IMR-90 (cell line): Measurements from ENCODE around the gene THUMPD2. TPM values are rescaled to one million over a fixed set of nuclear protein-coding genes. Genes with fewer than 3 reads are reported as not detected.

Experiments used
- ATAC-seq: fragments of 200-7000 bp; cut with Tn5 transposase; 2 replicates; pipeline ENCODE4 v1.9.1; 2020; ENCODE audit warnings: low read depth, mild to moderate bottlenecking, moderate library complexity
- BruUV-seq: library from RNA; stranded (reverse); fragments of 400-500 nt; replicated peaks from 2 replicates; lab custom pipeline; 2021; lab: Mats Ljungman, UMichigan
- CTCF ChIA-PET: fragments of 300-600 bp; formaldehyde crosslinking; extraction: SDS; loops from one replicate; lab custom pipeline; 2021; ENCODE audit warnings: antibody characterized with exemption; lab: Yijun Ruan, JAX
- POLR2A ChIA-PET: fragments of 300-600 bp; sonication (Branson Sonifier 250); formaldehyde crosslinking; loops from one replicate; lab custom pipeline; 2022; ENCODE audit warnings: antibody characterized with exemption; ENCODE audit not compliant: unreplicated experiment; lab: Charles Lee
- DNase-seq: peaks from one replicate; pipeline ENCODE4 v3.0.0; 2013
- H2AFZ ChIP-seq: replicated peaks from 2 replicates; pipeline ENCODE3; 2013; ENCODE audit warnings: low read length, mild to moderate bottlenecking; ENCODE audit not compliant: poor library complexity
- H2AK5ac ChIP-seq: 2 replicates; pipeline ENCODE4 v1.6.1; 2013; ENCODE audit warnings: low read depth, low read length, inconsistent platforms
- H2AK9ac ChIP-seq: replicated peaks from 2 replicates; pipeline ENCODE3; 2013; ENCODE audit warnings: mild to moderate bottlenecking, low read depth, low read length, moderate library complexity; ENCODE audit not compliant: poor library complexity
- H2BK120ac ChIP-seq: 2 replicates; pipeline ENCODE4 v1.6.1; 2013; ENCODE audit warnings: low read depth, low read length, inconsistent platforms
- H2BK15ac ChIP-seq: 3 replicates; pipeline ENCODE4 v1.6.1; 2013; ENCODE audit warnings: low read depth, low read length, inconsistent platforms
- H2BK20ac ChIP-seq: 2 replicates; pipeline ENCODE4 v1.6.1; 2013; ENCODE audit warnings: low read depth, mild to moderate bottlenecking, inconsistent platforms, low read length, moderate library complexity
- H2BK5ac ChIP-seq: 2 replicates; pipeline ENCODE4 v1.6.1; 2013; ENCODE audit warnings: mild to moderate bottlenecking, low read depth, low read length, inconsistent platforms; ENCODE audit not compliant: poor library complexity, severe bottlenecking
- H3K14ac ChIP-seq: replicated peaks from 2 replicates; pipeline ENCODE4 v1.6.1; 2013; ENCODE audit warnings: low read depth, low read length, inconsistent platforms
- H3K18ac ChIP-seq: 2 replicates; pipeline ENCODE4 v1.6.1; 2013; ENCODE audit warnings: low read depth, low read length, control low read depth
- H3K23ac ChIP-seq: 2 replicates; pipeline ENCODE4 v1.6.1; 2013; ENCODE audit warnings: low read depth, low read length, inconsistent platforms
- H3K27ac ChIP-seq: 2 replicates; pipeline ENCODE4 v1.5.1; 2013; ENCODE audit warnings: mild to moderate bottlenecking, control low read depth, low read length; ENCODE audit not compliant: insufficient read depth
- H3K27me3 ChIP-seq: 2 replicates; pipeline ENCODE4 v1.6.1; 2013; ENCODE audit warnings: low read length; ENCODE audit not compliant: control insufficient read depth, insufficient read depth
- H3K36me3 ChIP-seq: 2 replicates; pipeline ENCODE4 v1.6.1; 2013; ENCODE audit warnings: low read length, mixed read lengths; ENCODE audit not compliant: control insufficient read depth, insufficient read depth
- H3K4ac ChIP-seq: 2 replicates; pipeline ENCODE4 v1.6.1; 2013; ENCODE audit warnings: low read depth, low read length, inconsistent platforms
- H3K4me1 ChIP-seq: 2 replicates; pipeline ENCODE4 v1.6.1; 2013; ENCODE audit warnings: low read length, mixed read lengths; ENCODE audit not compliant: control insufficient read depth, insufficient read depth
- H3K4me2 ChIP-seq: 2 replicates; pipeline ENCODE4 v1.6.1; 2013; ENCODE audit warnings: low read depth, mild to moderate bottlenecking, control low read depth, low read length, moderate library complexity
- H3K4me3 ChIP-seq: 2 replicates; pipeline ENCODE4 v1.5.1; 2013; ENCODE audit warnings: low read depth, mild to moderate bottlenecking, control low read depth, low read length, moderate library complexity; ENCODE audit not compliant: insufficient read depth
- H3K56ac ChIP-seq: 2 replicates; pipeline ENCODE4 v1.6.1; 2013; ENCODE audit warnings: low read length, inconsistent platforms; ENCODE audit not compliant: insufficient read depth; ENCODE audit errors: extremely low read depth
- H3K79me1 ChIP-seq, 2 experiments: 2 replicates each; pipeline ENCODE4 v1.6.1; 2013; ENCODE audit warnings: low read length in 2 of 2, inconsistent platforms in 1 of 2, low read depth in 1 of 2
- H3K9ac ChIP-seq: 2 replicates; pipeline ENCODE4 v1.6.1; 2013; ENCODE audit warnings: low read depth, low read length, control low read depth
- H3K9me1 ChIP-seq: 2 replicates; pipeline ENCODE4 v1.6.1; 2013; ENCODE audit warnings: low read length, inconsistent platforms; ENCODE audit not compliant: insufficient read depth
- H3K9me3 ChIP-seq: 2 replicates; pipeline ENCODE4 v1.6.1; 2013; ENCODE audit warnings: low read length; ENCODE audit not compliant: control insufficient read depth, insufficient read depth
- H4K20me1 ChIP-seq: 2 replicates; pipeline ENCODE4 v1.6.1; 2013; ENCODE audit warnings: low read length, inconsistent platforms; ENCODE audit not compliant: insufficient read depth
- H4K5ac ChIP-seq: 2 replicates; pipeline ENCODE4 v1.6.1; 2013; ENCODE audit warnings: mild to moderate bottlenecking, low read depth, low read length, control low read depth
- H4K8ac ChIP-seq, 2 experiments: 2 replicates each; pipeline ENCODE4 v1.6.1; 2013; ENCODE audit warnings: low read depth in 2 of 2, low read length in 2 of 2, control low read depth in 1 of 2, inconsistent platforms in 1 of 2
- H4K91ac ChIP-seq: 2 replicates; pipeline ENCODE4 v1.6.1; 2013; ENCODE audit warnings: low read depth, low read length, inconsistent platforms; ENCODE audit not compliant: insufficient read depth
- BHLHE40 ChIP-seq: fragments of 150-350 bp; IDR thresholded peaks from 2 replicates; pipeline ENCODE4 v1.6.1; 2016; ENCODE audit warnings: mild to moderate bottlenecking, low read depth, low read length
- CEBPB ChIP-seq: IDR thresholded peaks from 2 replicates; pipeline ENCODE4 v1.6.1; 2012; ENCODE audit warnings: low read depth, low read length, improper control_type of control experiment
- CHD1 ChIP-seq: IDR thresholded peaks from 2 replicates; pipeline ENCODE4 v1.6.1; 2012; ENCODE audit warnings: low read depth, low read length, improper control_type of control experiment
- FOS ChIP-seq: fragments of 150-350 bp; IDR thresholded peaks from 2 replicates; pipeline ENCODE4 v1.6.1; 2016; ENCODE audit warnings: low read depth, low read length
- MAFK ChIP-seq: IDR thresholded peaks from 2 replicates; pipeline ENCODE4 v1.6.1; 2012; ENCODE audit warnings: low read depth, low read length, improper control_type of control experiment
- MAZ ChIP-seq: IDR thresholded peaks from 2 replicates; pipeline ENCODE4 v1.6.1; 2012; ENCODE audit warnings: low read depth, mild to moderate bottlenecking, low read length, improper control_type of control experiment, moderate library complexity, borderline replicate concordance
- MXI1 ChIP-seq: IDR thresholded peaks from 2 replicates; pipeline ENCODE4 v1.6.1; 2012; ENCODE audit warnings: low read depth, mild to moderate bottlenecking, low read length, moderate library complexity, borderline replicate concordance
- NFE2L2 ChIP-seq: fragments of 150-350 bp; IDR thresholded peaks from 2 replicates; pipeline ENCODE4 v1.6.1; 2016; ENCODE audit warnings: low read depth, mild to moderate bottlenecking, low read length
- POLR2A ChIP-seq: IDR thresholded peaks from 2 replicates; pipeline ENCODE4 v1.6.1; 2012; ENCODE audit warnings: mild to moderate bottlenecking, low read depth, low read length
- RAD21 ChIP-seq: IDR thresholded peaks from 2 replicates; pipeline ENCODE4 v1.6.1; 2012; ENCODE audit warnings: low read length, improper control_type of control experiment
- RCOR1 ChIP-seq: IDR thresholded peaks from 2 replicates; pipeline ENCODE4 v1.6.1; 2012; ENCODE audit warnings: mild to moderate bottlenecking, low read length, improper control_type of control experiment; ENCODE audit not compliant: insufficient replicate concordance
- RFX5 ChIP-seq: IDR thresholded peaks from 2 replicates; pipeline ENCODE4 v1.8.0; 2012; ENCODE audit warnings: low read depth, mild to moderate bottlenecking, low read length, moderate library complexity
- SMC3 ChIP-seq: fragments of 150-350 bp; IDR thresholded peaks from 2 replicates; pipeline ENCODE4 v1.6.1; 2016; ENCODE audit warnings: low read depth, mild to moderate bottlenecking, antibody characterized with exemption, low read length, moderate library complexity
- USF2 ChIP-seq: fragments of 150-350 bp; IDR thresholded peaks from 2 replicates; pipeline ENCODE4 v1.6.1; 2017; ENCODE audit warnings: mild to moderate bottlenecking, antibody characterized with exemption, low read length, low read depth
- dilution Hi-C: fragments of 300-500 bp; cut with HindIII; formaldehyde crosslinking; loops from one replicate; pipeline ENCODE4 v1.14.3; 2018; ENCODE audit warnings: low sequenced_read_pairs; ENCODE audit not compliant: unreplicated experiment
- in situ Hi-C: fragments of 300-500 bp; cut with MboI; formaldehyde crosslinking; loops from 3 replicates; pipeline ENCODE4 v1.14.3; 2019; ENCODE audit warnings: low sequenced_read_pairs, inconsistent platforms, mixed read lengths
- intact Hi-C: fragments of 100-400 bp; cut with micrococcal nuclease; formaldehyde crosslinking; loops from 2 replicates; pipeline ENCODE4 v1.10.0; 2022
- polyA plus RNA-seq, 3 experiments: library from polyadenylated mRNA; depleted of rRNA; stranded (reverse); fragments of >200 nt; gene quantifications; 2 replicates each; pipeline ENCODE4 v1.2.3, GENCODE V29; 2012; ENCODE audit warnings: low replicate concordance in 1 of 3
- total RNA-seq: library from RNA; depleted of rRNA; stranded (reverse); fragments of >200 nt; gene quantifications from 2 replicates; pipeline ENCODE4 v1.2.3, GENCODE V29; 2012
- TF ChIP-seq, protein P1 (sequence below): conservative IDR thresholded peaks from 2 replicates; pipeline ENCODE4 v1.5.1; 2012; ENCODE audit warnings: mild to moderate bottlenecking, low read depth, low read length, improper control_type of control experiment
- TF ChIP-seq, protein P2 (sequence below): fragments of 150-350 bp; IDR thresholded peaks from 2 replicates; pipeline ENCODE4 v1.6.1; 2016; ENCODE audit warnings: low read depth, mild to moderate bottlenecking, low read length, moderate library complexity, borderline replicate concordance

THUMPD2 gene
- total and polyA plus RNA-seq, 2 of the 4 experiments (the other 2 are of a cell fraction): 4.8 to 7.0 TPM

DNA sequence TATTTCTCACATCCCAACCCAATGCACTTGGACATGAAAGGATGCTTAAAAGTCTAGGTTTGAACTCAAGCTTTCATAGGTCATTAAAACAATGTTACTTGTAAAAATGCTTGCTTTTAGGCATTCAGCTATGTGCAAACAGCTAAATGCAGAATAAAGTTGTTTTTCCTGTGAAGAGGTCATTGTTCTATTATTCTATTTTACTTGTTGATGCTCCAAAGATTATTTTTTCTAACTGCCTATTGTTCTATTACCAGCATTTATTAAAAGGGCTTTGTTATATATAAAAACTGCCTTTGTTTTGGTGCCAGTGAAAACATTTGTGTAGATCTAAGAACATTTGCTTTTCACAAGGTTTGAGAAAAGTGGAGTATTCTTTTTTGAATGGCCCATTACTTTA, 64.0 kb downstream of the THUMPD2 start:
- TF ChIP-seq USF2: no peak
- no peak for TF ChIP-seq BHLHE40
- TF ChIP-seq POLR2A: no peak
- TF ChIP-seq, protein P1, sequence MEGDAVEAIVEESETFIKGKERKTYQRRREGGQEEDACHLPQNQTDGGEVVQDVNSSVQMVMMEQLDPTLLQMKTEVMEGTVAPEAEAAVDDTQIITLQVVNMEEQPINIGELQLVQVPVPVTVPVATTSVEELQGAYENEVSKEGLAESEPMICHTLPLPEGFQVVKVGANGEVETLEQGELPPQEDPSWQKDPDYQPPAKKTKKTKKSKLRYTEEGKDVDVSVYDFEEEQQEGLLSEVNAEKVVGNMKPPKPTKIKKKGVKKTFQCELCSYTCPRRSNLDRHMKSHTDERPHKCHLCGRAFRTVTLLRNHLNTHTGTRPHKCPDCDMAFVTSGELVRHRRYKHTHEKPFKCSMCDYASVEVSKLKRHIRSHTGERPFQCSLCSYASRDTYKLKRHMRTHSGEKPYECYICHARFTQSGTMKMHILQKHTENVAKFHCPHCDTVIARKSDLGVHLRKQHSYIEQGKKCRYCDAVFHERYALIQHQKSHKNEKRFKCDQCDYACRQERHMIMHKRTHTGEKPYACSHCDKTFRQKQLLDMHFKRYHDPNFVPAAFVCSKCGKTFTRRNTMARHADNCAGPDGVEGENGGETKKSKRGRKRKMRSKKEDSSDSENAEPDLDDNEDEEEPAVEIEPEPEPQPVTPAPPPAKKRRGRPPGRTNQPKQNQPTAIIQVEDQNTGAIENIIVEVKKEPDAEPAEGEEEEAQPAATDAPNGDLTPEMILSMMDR: no peak
- TF ChIP-seq CHD1: no peak
- no peak for TF ChIP-seq MAZ
- TF ChIP-seq, protein P2, sequence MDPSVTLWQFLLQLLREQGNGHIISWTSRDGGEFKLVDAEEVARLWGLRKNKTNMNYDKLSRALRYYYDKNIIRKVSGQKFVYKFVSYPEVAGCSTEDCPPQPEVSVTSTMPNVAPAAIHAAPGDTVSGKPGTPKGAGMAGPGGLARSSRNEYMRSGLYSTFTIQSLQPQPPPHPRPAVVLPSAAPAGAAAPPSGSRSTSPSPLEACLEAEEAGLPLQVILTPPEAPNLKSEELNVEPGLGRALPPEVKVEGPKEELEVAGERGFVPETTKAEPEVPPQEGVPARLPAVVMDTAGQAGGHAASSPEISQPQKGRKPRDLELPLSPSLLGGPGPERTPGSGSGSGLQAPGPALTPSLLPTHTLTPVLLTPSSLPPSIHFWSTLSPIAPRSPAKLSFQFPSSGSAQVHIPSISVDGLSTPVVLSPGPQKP: no peak
- no peak for TF ChIP-seq MXI1
- no peak for TF ChIP-seq RFX5
- TF ChIP-seq NFE2L2: no peak
- TF ChIP-seq SMC3: no peak
- no peak for TF ChIP-seq FOS
- TF ChIP-seq CEBPB: no peak
- TF ChIP-seq RAD21: no peak
- TF ChIP-seq MAFK: no peak
- TF ChIP-seq RCOR1: no peak
- no peak overlapping the region for H3K4me2 ChIP-seq
- CTCF ChIA-PET: interaction anchor here (0.7 to 2.9 kb wide), 3 partner anchors 12 to 420 kb away, joined by 3 to 17 read pairs (median 6); no protein-coding TSS in a partner anchor
- H3K14ac ChIP-seq: no peak overlapping the region
- no peaks in the 10 kb centered on the region for H3K4me1 ChIP-seq
- H2AFZ ChIP-seq: no peak overlapping the region
- no peak overlapping the region for H3K4me3 ChIP-seq
- H3K9me3 ChIP-seq: no peaks in the 10 kb centered on the region
- intact Hi-C loops (no loop called here), in situ Hi-C loops (no loop called here), dilution Hi-C loops (no loop called here)
- H4K91ac ChIP-seq: no peak overlapping the region
- no peak overlapping the region for H4K5ac ChIP-seq
- no peak overlapping the region for H3K4ac ChIP-seq
- ATAC-seq (no peak), DNase-seq (no peak)
- H3K9me1 ChIP-seq: no peaks in the 10 kb centered on the region
- H2BK15ac ChIP-seq: no peak overlapping the region
- no peak overlapping the region for H3K27ac ChIP-seq
- no TSS peak for BruUV-seq
- H2BK120ac ChIP-seq: no peak overlapping the region
- H2BK20ac ChIP-seq: no peak overlapping the region
- H3K79me1 ChIP-seq: no peaks in the 10 kb centered on the region
- no peak overlapping the region for H3K9ac ChIP-seq
- H3K56ac ChIP-seq: no peak overlapping the region
- POLR2A ChIA-PET: no interaction called here
- no peak overlapping the region for H3K18ac ChIP-seq
- H2BK5ac ChIP-seq: no peak overlapping the region
- H3K36me3 ChIP-seq: no peaks in the 10 kb centered on the region
- no peak overlapping the region for H2AK5ac ChIP-seq
- H3K27me3 ChIP-seq: no peaks in the 10 kb centered on the region
- no peak overlapping the region for H3K23ac ChIP-seq
- H4K8ac ChIP-seq: no peak overlapping the region
- no peak overlapping the region for H2AK9ac ChIP-seq
- H4K20me1 ChIP-seq: no peaks in the 10 kb centered on the region
